SU-DHL-6 (cell line): ENCODE results near the gene SDK1.

Source experiments
- H2AFZ ChIP-seq: fragments of 200-600 bp; sonication (generic); 2 replicates; pipeline ENCODE4 v1.6.1; 2014; ENCODE audit warnings: low read depth, mild to moderate bottlenecking, moderate library complexity, mixed read lengths, antibody characterized with exemption, low read length; ENCODE audit not compliant: severe bottlenecking
- H3F3A ChIP-seq: fragments of 200-600 bp; shearing (Covaris generic); 2 replicates; pipeline ENCODE4 v1.6.0; 2016; ENCODE audit warnings: antibody characterized with exemption, mild to moderate bottlenecking; ENCODE audit not compliant: insufficient read depth
- H3K27ac ChIP-seq: fragments of 200-600 bp; sonication (generic); 2 replicates; pipeline ENCODE4 v1.5.1; 2016; ENCODE audit warnings: low read depth, mild to moderate bottlenecking, low read length, moderate library complexity, mixed read lengths
- H3K27me3 ChIP-seq: fragments of 200-600 bp; sonication (generic), shearing (Covaris generic); 2 replicates; pipeline ENCODE4 v1.6.0; 2014; ENCODE audit warnings: mild to moderate bottlenecking, low read length
- H3K36me3 ChIP-seq: fragments of 200-600 bp; sonication (generic); 2 replicates; pipeline ENCODE4 v1.6.1; 2014; ENCODE audit warnings: mild to moderate bottlenecking, low read length, mixed read lengths
- H3K4me2 ChIP-seq: fragments of 300-600, 200-600 bp; shearing (Covaris generic), sonication (generic); 2 replicates; pipeline ENCODE4 v1.6.0; 2014; ENCODE audit warnings: low read length, low read depth, mild to moderate bottlenecking; ENCODE audit not compliant: poor library complexity, severe bottlenecking
- H3K4me3 ChIP-seq: fragments of 200-600 bp; sonication (generic); 2 replicates; pipeline ENCODE4 v1.5.1; 2014; ENCODE audit warnings: antibody characterized with exemption, low read length, mild to moderate bottlenecking, mixed read lengths; ENCODE audit not compliant: insufficient read depth, poor library complexity, severe bottlenecking
- H3K79me2 ChIP-seq: fragments of 200-600 bp; sonication (generic); 2 replicates; pipeline ENCODE4 v1.6.1; 2014; ENCODE audit warnings: mild to moderate bottlenecking, low read length, moderate library complexity; ENCODE audit not compliant: insufficient read depth
- H3K9ac ChIP-seq: fragments of 200-600 bp; sonication (generic); 2 replicates; pipeline ENCODE4 v1.7.0; 2014; ENCODE audit warnings: mild to moderate bottlenecking, low read length
- H3K9me2 ChIP-seq: fragments of 200-600 bp; sonication (generic); replicated peaks from 2 replicates; pipeline ENCODE4 v1.6.1; 2014; ENCODE audit warnings: low read length; ENCODE audit not compliant: insufficient read depth
- H3K9me3 ChIP-seq: fragments of 200-600 bp; sonication (generic); 2 replicates; pipeline ENCODE4 v1.6.1; 2014; ENCODE audit warnings: low read length, mixed read lengths; ENCODE audit not compliant: insufficient read depth
- H4K20me1 ChIP-seq: fragments of 200-600 bp; sonication (generic); 2 replicates; pipeline ENCODE4 v1.6.1; 2014; ENCODE audit warnings: low read depth, mild to moderate bottlenecking, antibody characterized with exemption, low read length, moderate library complexity, mixed read lengths
- CTCF ChIP-seq: fragments of 200-600 bp; sonication (generic); IDR thresholded peaks from one replicate; pipeline ENCODE4 v1.5.1; 2017; ENCODE audit warnings: antibody characterized with exemption, mild to moderate bottlenecking, low read length, moderate library complexity; ENCODE audit not compliant: insufficient read depth, poor library complexity, severe bottlenecking
- EZH2phosphoT487 ChIP-seq: fragments of 200-600 bp; sonication (generic), shearing (Covaris generic); conservative IDR thresholded peaks from 2 replicates; pipeline ENCODE4 v1.6.1; 2018; ENCODE audit warnings: mild to moderate bottlenecking, antibody characterized with exemption, low read length, moderate library complexity, mixed read lengths

The SDK1 gene

GRCh38 chr7:3510101-3511020 is 209.3 kb downstream of the SDK1 start:
- no peaks in the 10 kb centered on the region for H3K27me3 ChIP-seq
- H3K4me2 ChIP-seq = no peak overlapping the region
- 0 out of 2 replicates have a peak, but pooled peaks cover 1% of the 10 kb centered on the region for H3K9me3 ChIP-seq
- no peak for TF ChIP-seq EZH2phosphoT487
- no peak for TF ChIP-seq CTCF
- H3K9me2 ChIP-seq = no peaks in the 10 kb centered on the region
- H3K4me3 ChIP-seq = no peak overlapping the region
- no peak overlapping the region for H3K27ac ChIP-seq
- H4K20me1 ChIP-seq = no peaks in the 10 kb centered on the region
- no peak overlapping the region for H2AFZ ChIP-seq
- H3K9ac ChIP-seq = no peak overlapping the region
- no peaks in the 10 kb centered on the region for H3K36me3 ChIP-seq
- no peaks in the 10 kb centered on the region for H3K79me2 ChIP-seq
- H3F3A ChIP-seq = no peaks in the 10 kb centered on the region

- H3K27ac ChIP-seq = no peak overlapping the region
- no peaks in the 10 kb centered on the region for H3F3A ChIP-seq
- no peaks in the 10 kb centered on the region for H4K20me1 ChIP-seq
- TF ChIP-seq EZH2phosphoT487 (no peak), CTCF (no peak)
- H3K9me2 ChIP-seq = no peaks in the 10 kb centered on the region
- H2AFZ ChIP-seq = no peak overlapping the region
- H3K4me2 ChIP-seq = no peak overlapping the region
- no peak overlapping the region for H3K9ac ChIP-seq
- H3K27me3 ChIP-seq = no peaks in the 10 kb centered on the region
- H3K4me3 ChIP-seq = no peak overlapping the region
- H3K79me2 ChIP-seq = no peaks in the 10 kb centered on the region
- no peaks in the 10 kb centered on the region for H3K36me3 ChIP-seq
- no peaks in the 10 kb centered on the region for H3K9me3 ChIP-seq
Measured at GRCh38 chr7:3517344-3517743, 216.3 kb downstream of the SDK1 start.

- Histone ChIP-seq H3F3A (no peaks in the 10 kb centered on the region), H3K36me3 (no peaks in the 10 kb centered on the region), H3K9me2 (no peaks in the 10 kb centered on the region), H4K20me1 (no peaks in the 10 kb centered on the region), H3K9ac (no peak overlapping the region), H3K9me3 (no peaks in the 10 kb centered on the region), H2AFZ (no peak overlapping the region), H3K27me3 (no peaks in the 10 kb centered on the region; the same call in 1 of the 2 replicates), H3K4me2 (no peak overlapping the region), H3K4me3 (no peak overlapping the region), H3K27ac (no peak overlapping the region), H3K79me2 (no peaks in the 10 kb centered on the region)
- no peak for TF ChIP-seq EZH2phosphoT487
- TF ChIP-seq CTCF = no peak
Measured at GRCh38 chr7:3518546-3518945, 217.5 kb downstream of the SDK1 start.
